Endothelial cell of hepatic sinusoid (primary cell): Measurements from ENCODE around the gene EYS.

Source experiments
- in situ Hi-C: cut with HindIII; loops from 2 replicates; pipeline ENCODE4 v1.10.0; 2017; ENCODE audit warnings: low sequenced_read_pairs

The EYS gene

GRCh38 chr6:64679416-64679815, 1027.6 kb downstream of the EYS start:
- in situ Hi-C loops: no loop called here

- in situ Hi-C loops: no loop called here
Measured at GRCh38 chr6:64672651-64673050, 1034.4 kb downstream of the EYS start.

- in situ Hi-C loops: no loop called here
Measured at GRCh38 chr6:64672131-64672530, 1034.9 kb downstream of the EYS start.

GRCh38 chr6:64665137-64665536, 1041.9 kb downstream of the EYS start:
- in situ Hi-C loops: no loop called here

- in situ Hi-C loops: no loop called here
Measured at GRCh38 chr6:64664480-64664879, 1042.5 kb downstream of the EYS start.

GRCh38 chr6:64644024-64644423, 1063.0 kb downstream of the EYS start:
- in situ Hi-C loops: no loop called here

GRCh38 chr6:64630901-64631300, 1076.1 kb downstream of the EYS start:
- in situ Hi-C loops: no loop called here

- in situ Hi-C loops: no loop called here
Measured at GRCh38 chr6:64622944-64623343, 1084.1 kb downstream of the EYS start.

- in situ Hi-C loops: no loop called here
Measured at GRCh38 chr6:64602993-64603392, 1104.0 kb downstream of the EYS start.

GRCh38 chr6:64591676-64592036, 1115.4 kb downstream of the EYS start:
- in situ Hi-C loops: no loop called here

GRCh38 chr6:64590965-64591675, 1115.9 kb downstream of the EYS start:
- in situ Hi-C loops: no loop called here

GRCh38 chr6:64589961-64590360, 1117.1 kb downstream of the EYS start:
- in situ Hi-C loops: no loop called here

- in situ Hi-C loops: no loop called here
Measured at GRCh38 chr6:64580346-64580745, 1126.7 kb downstream of the EYS start.

- in situ Hi-C loops: no loop called here
Measured at GRCh38 chr6:64553249-64553786, 1153.7 kb downstream of the EYS start.

- in situ Hi-C loops: no loop called here
Measured at GRCh38 chr6:64547594-64548268, 1159.3 kb downstream of the EYS start.

GRCh38 chr6:64539917-64540316, 1167.1 kb downstream of the EYS start:
- in situ Hi-C loops: no loop called here

- in situ Hi-C loops: no loop called here
Measured at GRCh38 chr6:64538722-64539121, 1168.3 kb downstream of the EYS start.

- in situ Hi-C loops: no loop called here
Measured at GRCh38 chr6:64527899-64528298, 1179.1 kb downstream of the EYS start.

GRCh38 chr6:64522859-64523258, 1184.2 kb downstream of the EYS start:
- in situ Hi-C loops: no loop called here

GRCh38 chr6:64520050-64520449, 1187.0 kb downstream of the EYS start:
- in situ Hi-C loops: no loop called here

GRCh38 chr6:64516393-64516792, 1190.6 kb downstream of the EYS start:
- in situ Hi-C loops: no loop called here

GRCh38 chr6:64507661-64508060, 1199.4 kb downstream of the EYS start:
- in situ Hi-C loops: no loop called here
